Peyer's patch (tissue), 4 donors: ENCODE measurements around the gene KPNA6. TPM values are rescaled to one million over a fixed set of nuclear protein-coding genes. Genes with fewer than 3 reads are reported as not detected.

Experiments used
- DNase-seq, 3 donors: peaks; one replicate each; pipeline ENCODE4 v3.0.0-alpha.2; 2017 to 2019
- H3K27ac ChIP-seq, 4 donors: fragments of 200-600 bp; sonication (generic); one replicate each; pipeline ENCODE4 v1.5.1; 2016 to 2019
- H3K27me3 ChIP-seq, 2 donors: fragments of 200-600 bp; sonication (generic); one replicate each; pipeline ENCODE4 v1.5.1; 2019
- H3K36me3 ChIP-seq, 3 donors: fragments of 200-600 bp; sonication (generic); one replicate each; pipeline ENCODE4 v1.5.1; 2016 to 2019
- H3K4me1 ChIP-seq, 4 donors: fragments of 200-600 bp; sonication (generic); one replicate each; pipeline ENCODE4 v1.5.1; 2016 to 2019
- H3K4me3 ChIP-seq, 4 donors: fragments of 200-600 bp; sonication (generic); 1 replicate in 3 of 4; 2 replicates in 1 of 4; pipeline ENCODE4 v1.5.1; 2016 to 2019; ENCODE audit warnings: mild to moderate bottlenecking in 1 of 4
- H3K9me3 ChIP-seq, 4 donors: fragments of 200-600 bp; sonication (generic); one replicate each; pipeline ENCODE4 v1.5.1; 2016 to 2019; ENCODE audit warnings: mild to moderate bottlenecking in 1 of 4
- CTCF ChIP-seq, 6 experiments: fragments of 450-650 bp in 4 of 6; fragments of 200-600 bp in 2 of 6; sonication (generic) in 1 of 6; IDR thresholded peaks; one replicate each; pipeline ENCODE4 v1.5.1; 2017 to 2019; ENCODE audit warnings: antibody characterized with exemption in 6 of 6, mild to moderate bottlenecking in 3 of 6, moderate library complexity in 1 of 6
- POLR2A ChIP-seq, 2 donors: fragments of 450-650 bp; IDR thresholded peaks; one replicate each; pipeline ENCODE4 v1.5.1; 2017; ENCODE audit warnings: antibody characterized with exemption in 2 of 2, mild to moderate bottlenecking in 2 of 2, moderate library complexity in 2 of 2
- total RNA-seq, 4 donors: library from RNA; depleted of rRNA; stranded (reverse); fragments of >200 nt; gene quantifications; one replicate each; pipeline ENCODE4 v1.1.0, GENCODE V29; 2016

KPNA6 gene
- total RNA-seq, 4 donors from 2014 or later: 24.8 to 29.8 (median 25.6) TPM

GRCh38 chr1:32197074-32197473 is 89.2 kb downstream of the KPNA6 start:
- Histone ChIP-seq H3K27me3 (no peaks in the 10 kb centered on the region), H3K36me3 (peaks cover 0 to 62% (median 0%) of the 10 kb centered on the region in 3 donors), H3K4me3 (no peak overlapping the region), H3K27ac (no peak overlapping the region), H3K9me3 (no peaks in the 10 kb centered on the region), H3K4me1 (peaks cover 0 to 25% (median 6%) of the 10 kb centered on the region in 4 donors)
- no peak for DNase-seq
- no peak for TF ChIP-seq POLR2A (IDR thresholded peaks at IDR 0.05)
- TF ChIP-seq CTCF (IDR thresholded peaks at IDR 0.05): no peak

- Histone ChIP-seq H3K9me3 (no peaks in the 10 kb centered on the region), H3K36me3 (peaks cover 0 to 55% (median 0%) of the 10 kb centered on the region in 3 donors), H3K4me1 (peaks cover 0 to 26% (median 6%) of the 10 kb centered on the region in 4 donors), H3K27ac (no peak overlapping the region), H3K4me3 (no peak overlapping the region), H3K27me3 (no peaks in the 10 kb centered on the region)
- DNase-seq: no peak
- no peak for TF ChIP-seq CTCF (IDR thresholded peaks at IDR 0.05)
- TF ChIP-seq POLR2A (IDR thresholded peaks at IDR 0.05): no peak
Measured at GRCh38 chr1:32197837-32198236, 90.0 kb downstream of the KPNA6 start.

GRCh38 chr1:32198237-32199042 is 90.6 kb downstream of the KPNA6 start:
- no peak overlapping the region for H3K4me3 ChIP-seq
- peaks cover 0 to 49% (median 0%) of the 10 kb centered on the region in 3 donors for H3K36me3 ChIP-seq
- no peaks in the 10 kb centered on the region for H3K9me3 ChIP-seq
- H3K27ac ChIP-seq: no peak overlapping the region
- no peaks in the 10 kb centered on the region for H3K27me3 ChIP-seq
- TF ChIP-seq POLR2A (IDR thresholded peaks at IDR 0.05) (no peak), CTCF (IDR thresholded peaks at IDR 0.05) (no peak)
- DNase-seq: no peak
- H3K4me1 ChIP-seq: peaks cover 0 to 26% (median 6%) of the 10 kb centered on the region in 4 donors

- Histone ChIP-seq H3K36me3 (peaks cover 0 to 41% (median 0%) of the 10 kb centered on the region in 3 donors), H3K4me1 (peaks cover 0 to 26% (median 6%) of the 10 kb centered on the region in 4 donors), H3K27me3 (no peaks in the 10 kb centered on the region), H3K9me3 (no peaks in the 10 kb centered on the region), H3K27ac (peak overlapping the region in 2 of 4 donors; percentile 73 to 76), H3K4me3 (no peak overlapping the region)
- DNase-seq: no peak
- TF ChIP-seq CTCF (IDR thresholded peaks at IDR 0.05): no peak
- TF ChIP-seq POLR2A (IDR thresholded peaks at IDR 0.05): no peak
Measured at GRCh38 chr1:32199043-32199716, 91.3 kb downstream of the KPNA6 start.

- H3K27me3 ChIP-seq: no peaks in the 10 kb centered on the region
- H3K9me3 ChIP-seq: no peaks in the 10 kb centered on the region
- DNase-seq: no peak
- H3K36me3 ChIP-seq: peaks cover 0 to 36% (median 0%) of the 10 kb centered on the region in 3 donors
- TF ChIP-seq POLR2A (IDR thresholded peaks at IDR 0.05) (no peak), CTCF (IDR thresholded peaks at IDR 0.05) (no peak)
- H3K27ac ChIP-seq: peak overlapping the region; percentile 45 to 78 (median 74)
- H3K4me1 ChIP-seq: peaks cover 0 to 26% (median 6%) of the 10 kb centered on the region in 4 donors
- peak overlapping the region in 1 of 4 donors; percentile 73 for H3K4me3 ChIP-seq
Measured at GRCh38 chr1:32199717-32200072, 91.8 kb downstream of the KPNA6 start.
